ENCODE measurements around the gene ARID1A. TPM values are rescaled to one million over a fixed set of nuclear protein-coding genes. Genes with fewer than 3 reads are reported as not detected.

ARID1A gene
- 45.0 TPM for polyA plus RNA-seq (2013, experiment 1 of 2; ENCODE audit: insufficient read length)
- 37.1 TPM for polyA plus RNA-seq (2013, experiment 2 of 2; ENCODE audit: insufficient read length)

DNA sequence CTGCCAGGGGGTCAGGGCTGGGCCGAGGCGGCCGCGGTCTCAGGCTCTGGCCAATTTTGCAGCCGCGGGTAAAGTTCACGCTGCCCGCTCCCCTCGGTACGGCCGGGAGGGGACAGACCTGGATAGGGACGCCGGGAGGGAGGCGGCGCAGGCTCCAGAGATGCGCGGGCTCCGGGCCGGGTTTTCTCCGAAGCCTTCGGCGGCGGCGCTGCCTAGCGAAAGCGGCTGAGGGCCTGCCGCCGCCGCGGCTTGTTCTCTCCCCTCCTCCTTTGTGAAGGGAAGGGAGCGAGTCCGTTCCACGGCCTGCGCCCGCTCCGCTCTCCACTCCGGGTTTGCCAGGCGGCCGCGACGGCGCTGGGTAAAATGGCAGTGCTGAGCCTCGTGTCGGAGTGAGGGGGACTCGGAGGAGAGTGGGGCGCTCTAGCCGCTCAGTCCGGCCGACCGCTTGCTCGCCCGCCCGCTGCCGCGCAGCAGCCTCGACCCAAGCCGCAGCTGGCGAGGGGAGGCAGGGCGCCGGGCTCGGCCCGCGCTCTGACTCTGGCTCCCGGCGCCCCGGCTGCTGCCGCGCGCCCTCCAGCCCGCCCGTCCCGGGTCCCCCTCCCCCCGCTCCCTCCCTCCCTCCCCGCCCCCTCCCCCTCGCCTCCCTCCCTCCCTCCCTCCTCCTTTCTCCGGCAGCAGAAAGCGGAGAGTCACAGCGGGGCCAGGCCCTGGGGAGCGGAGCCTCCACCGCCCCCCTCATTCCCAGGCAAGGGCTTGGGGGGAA lies at the start of gene ARID1A:
TSS of gene ARID1A (plus strand) at position 660 of the 763 bp plus-strand sequence. CDS start 389 bp downstream, outside the sequence.
- peak; percentile 98 for DNase-seq

DNA sequence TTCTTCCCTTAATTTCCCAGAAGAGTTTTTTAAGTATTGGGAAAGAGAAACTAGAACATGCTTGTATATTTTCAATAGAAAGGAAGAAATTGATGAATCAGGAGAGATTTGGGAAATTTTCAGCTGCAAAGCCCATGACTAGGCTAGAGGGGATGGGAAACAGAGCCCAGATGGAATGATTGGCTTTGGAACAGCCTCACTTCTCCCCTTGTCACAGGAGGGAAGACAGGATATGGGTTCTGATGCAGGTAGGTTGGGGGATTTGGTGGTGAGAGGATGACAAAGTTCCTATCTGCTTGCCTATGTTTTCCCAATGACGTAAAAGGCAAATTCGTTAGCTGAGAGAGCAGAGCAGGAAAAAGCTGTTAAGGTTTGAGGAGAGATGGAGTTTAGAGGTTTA lies 31.0 kb upstream of the ARID1A start:
- DNase-seq = no peak

GRCh38 chr1:26666855-26667254 lies 29.0 kb upstream of the ARID1A start:
- no peak for DNase-seq

DNA sequence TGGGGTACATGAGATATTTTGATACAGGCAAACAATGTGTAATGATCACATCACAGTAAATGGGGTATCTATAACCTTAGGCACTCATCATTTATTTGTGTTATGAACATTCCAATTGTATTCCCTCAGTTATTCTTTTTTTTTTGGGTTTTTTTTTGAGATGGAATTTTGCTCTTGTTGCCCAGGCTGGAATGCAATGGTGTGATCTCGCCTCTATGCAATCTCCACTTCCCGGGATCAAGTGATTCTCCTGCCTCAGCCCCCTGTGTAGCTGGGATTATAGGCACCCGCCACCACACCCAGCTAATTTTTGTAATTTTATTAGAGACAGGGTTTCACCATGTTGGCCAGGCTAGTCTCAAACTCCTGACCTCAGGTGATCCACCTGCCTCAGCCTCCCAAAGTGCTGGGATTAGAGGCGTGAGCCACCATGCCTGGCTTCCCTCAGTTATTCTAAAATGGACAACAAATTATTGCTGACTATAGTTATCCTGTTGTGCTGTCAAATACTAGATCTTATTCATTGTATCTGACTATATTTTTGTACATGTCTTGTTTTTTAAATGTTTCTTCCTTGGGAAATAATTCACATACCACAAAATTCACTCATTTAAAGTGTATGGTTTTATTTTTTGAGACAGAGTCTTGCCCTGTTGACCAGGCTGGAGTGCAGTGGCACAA lies 27.6 kb upstream of the ARID1A start:
- DNase-seq = peak; percentile 53

DNA sequence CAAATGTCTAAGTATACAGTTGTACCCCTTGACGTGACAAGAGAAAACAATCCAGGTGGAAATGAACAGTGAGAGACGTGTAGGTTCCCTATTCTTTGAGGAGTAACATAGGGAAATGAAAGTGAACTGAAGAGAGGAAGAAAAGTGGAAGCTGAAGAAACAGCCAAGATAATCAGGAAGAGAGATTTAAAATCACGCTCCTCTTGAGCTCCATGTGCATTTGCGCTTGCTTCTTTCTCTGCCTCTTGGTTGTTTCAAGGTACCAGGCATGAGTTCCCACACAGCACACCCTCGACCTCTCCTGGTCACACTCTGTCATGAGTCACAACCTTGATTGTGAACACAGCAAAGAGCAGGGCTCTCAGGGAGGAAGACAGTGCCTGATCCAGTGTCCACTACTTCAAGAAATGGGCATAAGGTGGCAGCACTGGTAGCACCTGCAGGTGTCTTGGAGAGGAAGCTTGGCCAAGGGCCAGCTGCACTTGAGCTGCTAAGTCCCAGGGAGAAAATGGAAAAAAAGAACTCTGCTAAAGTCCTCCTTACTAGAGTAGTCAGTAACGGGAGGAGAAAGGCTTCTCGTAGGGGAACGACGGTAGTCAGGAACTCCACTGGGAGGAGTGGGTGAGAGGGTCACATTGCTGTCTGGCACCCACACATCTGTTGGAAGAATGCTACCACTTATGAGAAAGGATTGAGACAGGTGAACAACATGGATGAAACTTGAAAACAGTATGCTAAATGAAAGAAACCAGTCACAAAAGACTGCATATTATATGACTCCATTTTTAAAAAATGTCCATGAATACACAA lies 18.3 kb upstream of the ARID1A start:
- DNase-seq = peak; percentile 52

DNA sequence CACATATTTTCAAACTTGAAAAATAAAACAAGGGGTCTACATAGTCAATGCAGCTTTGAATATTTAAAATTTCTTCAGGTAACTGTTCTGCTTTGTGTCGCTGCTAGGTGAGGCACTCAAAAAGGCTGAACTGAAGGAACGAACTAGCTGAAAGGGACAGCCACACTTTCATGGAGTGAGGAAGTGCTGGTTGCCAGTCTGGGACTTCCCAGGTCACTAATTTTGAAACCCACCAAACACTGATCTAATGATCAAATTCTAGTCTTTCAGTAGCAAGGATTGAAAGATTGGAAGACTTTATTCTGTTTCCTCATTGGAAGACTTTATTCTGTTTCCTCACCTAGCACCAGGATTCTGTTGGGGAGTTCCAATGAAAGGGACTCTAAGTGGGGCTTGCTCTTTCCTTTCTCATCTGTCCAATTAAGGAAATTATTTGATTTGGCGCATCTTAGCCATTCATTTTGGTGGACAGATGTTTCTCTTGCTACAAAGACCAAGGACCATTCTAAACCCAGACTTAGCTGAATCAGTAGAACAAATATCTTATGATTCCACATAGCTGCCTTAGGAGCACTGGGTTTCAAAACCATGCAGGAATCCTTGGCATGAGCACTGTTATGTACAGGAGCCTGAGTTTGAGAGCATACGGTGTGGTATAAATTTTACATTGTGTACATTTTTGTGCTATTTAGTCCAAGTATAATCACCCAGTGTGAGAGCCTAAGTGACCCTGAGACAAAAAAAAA lies 10.9 kb upstream of the ARID1A start:
- peak; percentile 51 for DNase-seq

- no peak for DNase-seq
Measured at GRCh38 chr1:26686795-26687194, 9.0 kb upstream of the ARID1A start.

DNA sequence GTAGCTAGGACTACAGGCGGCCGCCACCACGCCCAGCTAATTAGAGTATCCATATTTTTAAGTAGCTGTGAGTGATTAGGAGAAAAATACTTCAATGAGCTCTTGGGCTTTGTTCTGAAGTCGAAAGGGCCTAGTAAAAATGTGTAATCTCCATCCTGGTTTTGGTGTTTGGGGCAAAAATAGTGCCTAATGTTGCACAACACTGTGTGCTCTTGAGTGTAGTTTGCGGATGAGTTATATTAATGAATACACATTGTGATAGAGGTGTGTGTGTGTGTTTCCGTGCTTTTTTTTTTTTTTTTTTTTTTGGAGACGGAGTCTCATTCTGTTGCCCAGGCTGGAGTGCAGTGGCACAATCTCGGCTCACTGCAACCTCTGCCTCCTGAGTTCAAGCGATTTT lies 6.3 kb upstream of the ARID1A start:
- DNase-seq = no peak

DNA sequence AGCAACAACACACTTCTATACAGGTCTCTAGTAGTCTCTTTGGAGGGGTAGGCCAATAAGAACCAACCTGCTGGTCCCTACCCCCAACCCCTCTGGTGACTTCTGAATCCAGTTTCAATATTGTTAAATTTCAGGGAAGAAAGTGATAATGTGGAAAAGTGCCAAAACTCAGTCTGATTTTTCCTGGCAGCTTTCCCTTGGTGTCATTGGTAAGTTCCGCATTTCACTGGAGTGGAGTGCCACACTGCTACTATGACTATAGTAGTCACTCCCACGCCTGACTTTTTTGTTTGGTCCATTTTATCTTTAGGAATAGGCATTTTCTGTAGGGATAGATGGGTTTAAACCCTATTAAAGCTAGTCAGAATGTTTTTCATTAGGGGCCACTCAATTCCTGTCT lies 5.7 kb upstream of the ARID1A start:
- DNase-seq = no peak

GRCh38 chr1:26690576-26691031 lies 5.2 kb upstream of the ARID1A start:
- DNase-seq = no peak

DNA sequence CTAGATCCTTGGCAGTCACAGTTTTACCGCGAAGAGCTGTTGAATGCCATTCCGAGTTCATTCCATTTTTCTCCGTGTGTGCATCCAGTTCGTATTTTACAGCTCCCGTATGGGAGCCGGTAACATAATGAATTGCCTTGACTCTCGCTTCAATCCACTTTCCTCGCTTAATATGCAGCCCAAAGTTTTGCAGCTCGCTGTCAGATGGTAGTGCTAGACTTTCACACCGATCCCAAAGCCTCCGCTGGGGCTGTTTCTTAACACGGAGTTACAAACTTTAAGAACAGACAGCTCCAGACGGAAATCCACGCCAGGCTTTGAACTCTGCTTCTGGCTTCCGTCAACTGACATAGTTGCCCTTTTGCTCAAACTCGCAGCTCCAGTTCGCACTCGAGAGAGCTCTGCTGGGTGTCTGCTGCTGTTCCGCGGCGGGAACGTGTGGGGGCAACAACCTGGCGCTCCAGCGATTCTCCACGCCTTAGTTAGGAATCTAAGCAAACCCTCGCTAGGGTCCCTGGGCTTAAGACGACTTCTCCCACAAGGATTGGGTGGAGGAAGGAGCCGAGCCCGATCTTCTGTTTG lies 3.5 kb upstream of the ARID1A start:
- DNase-seq = peak; percentile 97

DNA sequence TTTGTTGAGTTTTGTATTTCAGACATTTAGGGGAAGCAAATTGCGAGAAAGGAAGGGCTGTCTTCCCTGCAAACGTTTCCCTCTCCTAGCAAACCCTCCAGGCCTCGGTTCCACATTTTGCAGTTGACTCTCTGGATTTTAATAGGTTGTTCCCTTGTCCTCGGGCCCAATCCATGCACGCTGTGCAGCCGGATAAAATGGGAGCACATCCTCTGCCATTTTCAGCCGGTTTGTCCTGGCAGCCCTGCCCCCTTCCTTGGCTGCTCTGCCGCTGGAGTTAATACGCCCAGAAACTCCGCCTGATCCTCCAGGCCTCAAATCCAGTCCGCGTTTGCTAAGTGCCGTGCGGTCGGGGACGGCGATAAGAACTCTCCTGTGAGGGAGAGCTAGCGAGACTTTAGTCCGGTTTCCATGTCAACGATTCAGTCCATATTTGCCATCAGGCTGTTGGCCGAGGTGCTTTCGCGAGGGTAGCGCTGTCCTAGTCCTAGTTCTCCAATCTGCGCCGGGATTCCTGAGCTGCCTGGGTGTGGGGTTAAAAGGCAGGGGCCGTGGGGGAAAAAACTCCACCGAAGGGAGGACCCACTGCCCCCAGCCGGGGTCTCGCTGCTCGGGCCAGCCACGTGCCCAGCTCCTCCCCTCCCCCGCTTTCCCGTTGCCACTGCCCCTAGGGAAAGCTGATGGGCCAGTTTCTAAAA lies 2.9 kb upstream of the ARID1A start:
- peak; percentile 99 for DNase-seq

- no peak for DNase-seq
Measured at GRCh38 chr1:26693599-26694572, 1.9 kb upstream of the ARID1A start.

- DNase-seq = no peak
Measured at GRCh38 chr1:26694638-26695355, 1.0 kb upstream of the ARID1A start.

GRCh38 chr1:26696119-26696653 lies 371 bp downstream of the ARID1A start:
- DNase-seq = no peak

DNA sequence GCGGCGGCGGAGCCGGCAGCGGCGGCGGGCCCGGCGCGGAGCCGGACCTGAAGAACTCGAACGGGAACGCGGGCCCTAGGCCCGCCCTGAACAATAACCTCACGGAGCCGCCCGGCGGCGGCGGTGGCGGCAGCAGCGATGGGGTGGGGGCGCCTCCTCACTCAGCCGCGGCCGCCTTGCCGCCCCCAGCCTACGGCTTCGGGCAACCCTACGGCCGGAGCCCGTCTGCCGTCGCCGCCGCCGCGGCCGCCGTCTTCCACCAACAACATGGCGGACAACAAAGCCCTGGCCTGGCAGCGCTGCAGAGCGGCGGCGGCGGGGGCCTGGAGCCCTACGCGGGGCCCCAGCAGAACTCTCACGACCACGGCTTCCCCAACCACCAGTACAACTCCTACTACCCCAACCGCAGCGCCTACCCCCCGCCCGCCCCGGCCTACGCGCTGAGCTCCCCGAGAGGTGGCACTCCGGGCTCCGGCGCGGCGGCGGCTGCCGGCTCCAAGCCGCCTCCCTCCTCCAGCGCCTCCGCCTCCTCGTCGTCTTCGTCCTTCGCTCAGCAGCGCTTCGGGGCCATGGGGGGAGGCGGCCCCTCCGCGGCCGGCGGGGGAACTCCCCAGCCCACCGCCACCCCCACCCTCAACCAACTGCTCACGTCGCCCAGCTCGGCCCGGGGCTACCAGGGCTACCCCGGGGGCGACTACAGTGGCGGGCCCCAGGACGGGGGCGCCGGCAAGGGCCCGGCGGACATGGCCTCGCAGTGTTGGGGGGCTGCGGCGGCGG lies 1.0 kb downstream of the ARID1A start:
- no peak for DNase-seq

- DNase-seq = no peak
Measured at GRCh38 chr1:26697431-26697977, 1.7 kb downstream of the ARID1A start.
